Endodermal cell (in vitro differentiated cells): ENCODE results near the gene IL36A. TPM values are rescaled to one million over a fixed set of nuclear protein-coding genes. Genes with fewer than 3 reads are reported as not detected.

Source experiments
- DNase-seq: peaks from one replicate; pipeline ENCODE4 v3.0.0-alpha.2; 2017
- H3K27ac ChIP-seq: 2 replicates; pipeline ENCODE4 v1.5.1; 2013; ENCODE audit warnings: mild to moderate bottlenecking, low read depth, low read length, moderate library complexity
- H3K27me3 ChIP-seq: 2 replicates; pipeline ENCODE4 v1.6.1; 2013; ENCODE audit warnings: mild to moderate bottlenecking, low read length, moderate library complexity; ENCODE audit not compliant: insufficient read depth, control insufficient read depth, poor library complexity, severe bottlenecking
- H3K36me3 ChIP-seq: 2 replicates; pipeline ENCODE4 v1.7.0; 2013; ENCODE audit warnings: mild to moderate bottlenecking, low read length, moderate library complexity; ENCODE audit not compliant: control insufficient read depth, insufficient read depth
- H3K4me1 ChIP-seq: one replicate; pipeline ENCODE4 v1.7.0; 2013; ENCODE audit warnings: low read length; ENCODE audit not compliant: control insufficient read depth, insufficient read depth
- H3K4me3 ChIP-seq: 2 replicates; pipeline ENCODE4 v1.5.1; 2013; ENCODE audit warnings: mild to moderate bottlenecking, low read length, moderate library complexity
- H3K9ac ChIP-seq: 2 replicates; pipeline ENCODE4 v1.6.1; 2013; ENCODE audit warnings: mild to moderate bottlenecking, low read length, moderate library complexity; ENCODE audit not compliant: poor library complexity, severe bottlenecking; ENCODE audit errors: extremely low read depth
- H3K9me3 ChIP-seq: 2 replicates; pipeline ENCODE4 v1.6.1; 2013; ENCODE audit warnings: mild to moderate bottlenecking, low read length, moderate library complexity; ENCODE audit not compliant: control insufficient read depth
- H3K27ac Mint-ChIP-seq: 2 replicates; pipeline ENCODE4 v1.8.0; 2020; ENCODE audit warnings: mixed read lengths
- H3K27me3 Mint-ChIP-seq: 2 replicates; pipeline ENCODE4 v1.8.0; 2021; ENCODE audit warnings: mild to moderate bottlenecking, mixed read lengths; ENCODE audit not compliant: insufficient read depth
- H3K36me3 Mint-ChIP-seq: 2 replicates; pipeline ENCODE4 v1.8.0; 2020; ENCODE audit warnings: low read depth, mixed read lengths
- H3K4me1 Mint-ChIP-seq: 2 replicates; pipeline ENCODE4 v1.8.0; 2020; ENCODE audit warnings: mixed read lengths
- H3K4me3 Mint-ChIP-seq: 2 replicates; pipeline ENCODE4 v1.8.0; 2020; ENCODE audit warnings: mild to moderate bottlenecking, moderate library complexity, mixed read lengths
- H3K9me3 Mint-ChIP-seq: 2 replicates; pipeline ENCODE4 v1.8.0; 2020; ENCODE audit warnings: mild to moderate bottlenecking, mixed read lengths
- WGBS, 2 experiments: methylation state at CpG; one replicate each; pipeline versions ENCODE4 v1.1.5 to v1.1.7; 2013; ENCODE audit warnings: missing lambda C conversion rate in 2 of 2, mixed read lengths in 1 of 2; ENCODE audit not compliant: insufficient coverage in 1 of 2, insufficient read length in 1 of 2; 5-methylcytosine and 5-hydroxymethylcytosine counted together
- total RNA-seq, 2 donors: library from RNA; stranded (reverse); fragmentation: NEBNext Ultra II Directional in 1 of 2; extraction: Animal tissue kit (Norgen Biotek cat#: 25700) in 1 of 2; gene quantifications; 2 replicates in 1 of 2; 3 replicates in 1 of 2; pipeline ENCODE4 v1.2.1, GENCODE V29; 2021
- TF ChIP-seq, protein P1 (sequence below): fragments of 200-600 bp; sonication (generic); conservative IDR thresholded peaks from 2 replicates; pipeline ENCODE4 v1.5.0; 2021; ENCODE audit warnings: antibody characterized with exemption, mild to moderate bottlenecking

The IL36A gene
- total RNA-seq, 2 donors from 2014 or later, result not detected

DNA sequence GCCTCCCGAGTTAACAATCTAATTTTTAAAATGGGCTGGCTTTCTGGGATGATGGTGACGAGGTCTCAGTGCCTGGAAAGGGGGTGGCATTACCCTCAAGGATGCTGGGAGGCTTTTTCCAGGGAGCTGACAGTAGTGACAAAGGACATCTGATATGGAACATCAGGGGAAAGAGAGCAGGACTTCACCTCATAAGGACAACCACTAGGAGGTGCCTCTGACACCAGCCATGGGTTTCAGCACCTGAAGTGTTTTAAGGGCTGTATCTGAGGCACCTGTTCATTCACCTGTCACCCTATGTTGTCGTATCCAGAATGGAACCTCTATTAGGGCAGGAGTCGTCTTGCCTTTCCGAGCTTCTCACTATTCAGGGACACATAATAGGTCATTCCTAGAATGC, 36.6 kb downstream of the IL36A start:
- TF ChIP-seq, protein P1, sequence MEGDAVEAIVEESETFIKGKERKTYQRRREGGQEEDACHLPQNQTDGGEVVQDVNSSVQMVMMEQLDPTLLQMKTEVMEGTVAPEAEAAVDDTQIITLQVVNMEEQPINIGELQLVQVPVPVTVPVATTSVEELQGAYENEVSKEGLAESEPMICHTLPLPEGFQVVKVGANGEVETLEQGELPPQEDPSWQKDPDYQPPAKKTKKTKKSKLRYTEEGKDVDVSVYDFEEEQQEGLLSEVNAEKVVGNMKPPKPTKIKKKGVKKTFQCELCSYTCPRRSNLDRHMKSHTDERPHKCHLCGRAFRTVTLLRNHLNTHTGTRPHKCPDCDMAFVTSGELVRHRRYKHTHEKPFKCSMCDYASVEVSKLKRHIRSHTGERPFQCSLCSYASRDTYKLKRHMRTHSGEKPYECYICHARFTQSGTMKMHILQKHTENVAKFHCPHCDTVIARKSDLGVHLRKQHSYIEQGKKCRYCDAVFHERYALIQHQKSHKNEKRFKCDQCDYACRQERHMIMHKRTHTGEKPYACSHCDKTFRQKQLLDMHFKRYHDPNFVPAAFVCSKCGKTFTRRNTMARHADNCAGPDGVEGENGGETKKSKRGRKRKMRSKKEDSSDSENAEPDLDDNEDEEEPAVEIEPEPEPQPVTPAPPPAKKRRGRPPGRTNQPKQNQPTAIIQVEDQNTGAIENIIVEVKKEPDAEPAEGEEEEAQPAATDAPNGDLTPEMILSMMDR, result peak; percentile 75
- WGBS, 2 experiments, result 57 to 62% methylated on average over 5 of the region's 5 CpGs
- Mint-ChIP-seq H3K9me3 (no peaks in the 10 kb centered on the region), H3K4me1 (peaks cover 2% of the 10 kb centered on the region), H3K4me3 (no peak overlapping the region), H3K27me3 (peaks cover 17% of the 10 kb centered on the region), H3K27ac (no peak overlapping the region), H3K36me3 (no peaks in the 10 kb centered on the region)
- Histone ChIP-seq H3K36me3 (no peaks in the 10 kb centered on the region), H3K27ac (no peak overlapping the region), H3K27me3 (peaks cover 17% of the 10 kb centered on the region), H3K9ac (no peak overlapping the region), H3K4me1 (no peaks in the 10 kb centered on the region), H3K4me3 (no peak overlapping the region), H3K9me3 (peaks cover 4% of the 10 kb centered on the region)
- DNase-seq, result peak; percentile 65

DNA sequence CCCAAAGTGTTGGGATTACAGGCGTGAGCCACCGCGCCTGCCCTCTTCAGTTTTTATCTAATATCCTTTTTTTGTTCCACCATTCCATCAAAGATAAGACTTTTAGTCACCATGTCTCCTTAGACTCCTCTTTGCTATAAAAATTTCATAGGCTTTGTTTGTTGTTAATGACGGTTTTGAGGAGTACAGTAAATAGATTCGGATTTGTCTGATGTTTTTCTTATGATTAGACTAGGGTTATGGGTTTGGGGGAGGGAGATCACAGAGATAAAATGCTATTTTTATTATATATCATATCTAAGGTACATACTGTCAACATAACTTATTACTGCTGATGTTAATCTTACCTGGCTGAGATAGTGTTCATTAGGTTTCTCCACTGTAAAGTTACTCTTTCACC, 41.2 kb downstream of the IL36A start:
- TF ChIP-seq, protein P1, result no peak
- H3K27me3 ChIP-seq, result peaks cover 7% of the 10 kb centered on the region
- Mint-ChIP-seq H3K27me3 (peaks cover 10% of the 10 kb centered on the region), H3K4me1 (no peaks in the 10 kb centered on the region), H3K36me3 (no peaks in the 10 kb centered on the region), H3K4me3 (no peak overlapping the region), H3K27ac (no peak overlapping the region), H3K9me3 (peaks cover 14% of the 10 kb centered on the region)
- no peak overlapping the region for H3K9ac ChIP-seq
- H3K9me3 ChIP-seq, result peaks cover 8% of the 10 kb centered on the region
- H3K4me3 ChIP-seq, result no peak overlapping the region
- no peak overlapping the region for H3K27ac ChIP-seq
- no peaks in the 10 kb centered on the region for H3K4me1 ChIP-seq
- no peaks in the 10 kb centered on the region for H3K36me3 ChIP-seq
- 89% methylated on average over 5 of the region's 5 CpGs; no CpG with 5 or more reads in 1 of the 2 experiments for WGBS, 2 experiments
- no peak for DNase-seq

DNA sequence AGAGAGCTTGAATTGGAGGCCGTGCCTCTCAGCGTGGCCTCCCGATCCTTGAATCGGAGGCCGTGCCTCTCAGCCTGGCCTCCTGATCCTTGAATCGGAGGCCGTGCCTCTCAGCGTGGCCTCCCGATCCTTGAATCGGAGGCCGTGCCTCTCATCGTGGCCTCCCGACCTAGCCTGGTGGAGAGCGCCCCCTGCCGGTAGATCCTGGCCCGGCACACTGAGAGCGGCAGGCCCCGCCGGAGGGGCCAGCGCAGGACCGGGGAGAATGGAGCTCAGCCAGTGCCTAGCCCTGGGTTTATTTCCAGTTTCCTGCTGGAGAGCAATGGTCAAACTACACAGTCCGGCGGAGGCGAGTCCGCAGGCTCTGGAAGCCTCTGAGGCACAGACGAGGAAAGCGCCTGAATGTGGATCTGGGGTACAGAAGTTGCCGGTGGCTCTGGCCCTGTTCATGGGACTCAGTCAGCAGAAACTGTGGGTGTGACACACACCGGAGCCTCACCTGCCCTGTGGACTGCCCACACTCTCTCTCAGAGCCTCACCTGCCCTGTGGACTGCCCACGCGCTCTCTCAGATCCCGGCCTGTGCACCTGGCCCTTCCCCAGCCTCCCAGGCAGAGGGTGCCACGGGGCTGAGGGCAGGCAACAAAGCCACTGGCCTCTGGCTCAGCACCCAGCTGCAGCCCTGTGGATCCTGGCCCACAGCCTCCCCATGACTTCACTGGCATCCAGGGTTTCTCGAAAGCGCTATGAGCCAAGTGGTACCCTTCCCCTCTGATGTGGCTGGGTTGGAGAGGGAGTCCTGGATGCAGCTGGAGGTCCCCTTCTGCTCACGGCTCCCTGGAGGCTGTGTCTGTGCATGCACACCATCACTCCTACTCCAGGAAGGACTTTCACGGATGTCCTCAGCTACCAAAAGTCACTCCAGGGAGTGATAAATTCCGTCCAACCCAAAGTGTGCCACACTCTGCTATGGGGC, 45.9 kb downstream of the IL36A start:
- Mint-ChIP-seq H3K27ac (no peak overlapping the region), H3K4me1 (no peaks in the 10 kb centered on the region), H3K4me3 (no peak overlapping the region), H3K36me3 (no peaks in the 10 kb centered on the region), H3K9me3 (peaks cover 50% of the 10 kb centered on the region), H3K27me3 (peaks cover 10% of the 10 kb centered on the region)
- H3K4me1 ChIP-seq, result no peaks in the 10 kb centered on the region
- no peaks in the 10 kb centered on the region for H3K27me3 ChIP-seq
- TF ChIP-seq, protein P1, result peak; percentile 24
- peaks cover 27% of the 10 kb centered on the region for H3K9me3 ChIP-seq
- H3K9ac ChIP-seq, result no peak overlapping the region
- DNase-seq, result no peak
- no peaks in the 10 kb centered on the region for H3K36me3 ChIP-seq
- no peak overlapping the region for H3K27ac ChIP-seq
- no peak overlapping the region for H3K4me3 ChIP-seq
- 92 to 94% methylated on average over 19 to 38 of the region's 38 CpGs for WGBS, 2 experiments
